Testis (tissue), 3 donors: Measurements from ENCODE around the gene ZBTB20. TPM values are rescaled to one million over a fixed set of nuclear protein-coding genes. Genes with fewer than 3 reads are reported as not detected.
A peak's percentile ranks its signal among the peaks of the same experiment; 100 is the strongest.

Experiments used
- DNase-seq: peaks from one replicate; pipeline ENCODE4 v3.0.0-alpha.2; 2019
- H3K27ac ChIP-seq, 2 donors: fragments of 200-600 bp; sonication (generic); one replicate each; pipeline ENCODE4 v1.5.1; 2019
- H3K27me3 ChIP-seq: fragments of 200-600 bp; sonication (generic); one replicate; pipeline ENCODE4 v1.5.1; 2019
- H3K36me3 ChIP-seq: fragments of 200-600 bp; sonication (generic); one replicate; pipeline ENCODE4 v1.5.1; 2017; ENCODE audit warnings: low read depth; ENCODE audit errors: missing control alignments
- H3K4me1 ChIP-seq: fragments of 200-600 bp; sonication (generic); one replicate; pipeline ENCODE4 v1.5.1; 2019
- H3K4me3 ChIP-seq, 2 donors: fragments of 200-600 bp; sonication (generic); one replicate each; pipeline ENCODE4 v1.5.1; 2017 to 2019
- H3K9me3 ChIP-seq: fragments of 200-600 bp; sonication (generic); one replicate; pipeline ENCODE4 v1.5.1; 2017
- POLR2A ChIP-seq: fragments of 450-650 bp; IDR thresholded peaks from one replicate; pipeline ENCODE4 v1.6.1; 2017; ENCODE audit warnings: antibody characterized with exemption, mild to moderate bottlenecking, moderate library complexity
- WGBS, 2 donors: methylation state at CpG; one replicate each; pipeline ENCODE4 v1.1.5; 2018; 5-methylcytosine and 5-hydroxymethylcytosine counted together
- intact Hi-C: fragments of 100-400 bp; cut with DNase I; formaldehyde crosslinking; loops from one replicate; pipeline ENCODE4 v1.15.1; 2023; ENCODE audit warnings: low total_unique reads
- polyA plus RNA-seq: library from polyadenylated mRNA; stranded (reverse); fragments of 350-450 nt; fragmentation: Illumina TruSeq; extraction: RNeasy Lipid Tissue Mini Kit (QIAGEN cat#74804); gene quantifications from one replicate; pipeline ENCODE4 v1.2.3, GENCODE V29; 2014; ENCODE audit warnings: low read depth, low replicate concordance; ENCODE audit not compliant: insufficient read depth
- total RNA-seq, 2 donors: library from RNA; depleted of rRNA; stranded (reverse); fragments of >200 nt; gene quantifications; one replicate each; pipeline ENCODE4 v1.2.3, GENCODE V29; 2016
- TF ChIP-seq, protein P1 (sequence below), 3 experiments: fragments of 450-650 bp in 2 of 3; fragments of 200-600 bp in 1 of 3; sonication (generic) in 1 of 3; IDR thresholded peaks; one replicate each; pipeline ENCODE4 v1.5.1; 2016 to 2019; ENCODE audit warnings: antibody characterized with exemption in 3 of 3, mild to moderate bottlenecking in 2 of 3, moderate library complexity in 1 of 3

The ZBTB20 gene
- total and polyA plus RNA-seq, 3 donors from 2014 or later = 36.8 to 179 (median 126) TPM

DNA sequence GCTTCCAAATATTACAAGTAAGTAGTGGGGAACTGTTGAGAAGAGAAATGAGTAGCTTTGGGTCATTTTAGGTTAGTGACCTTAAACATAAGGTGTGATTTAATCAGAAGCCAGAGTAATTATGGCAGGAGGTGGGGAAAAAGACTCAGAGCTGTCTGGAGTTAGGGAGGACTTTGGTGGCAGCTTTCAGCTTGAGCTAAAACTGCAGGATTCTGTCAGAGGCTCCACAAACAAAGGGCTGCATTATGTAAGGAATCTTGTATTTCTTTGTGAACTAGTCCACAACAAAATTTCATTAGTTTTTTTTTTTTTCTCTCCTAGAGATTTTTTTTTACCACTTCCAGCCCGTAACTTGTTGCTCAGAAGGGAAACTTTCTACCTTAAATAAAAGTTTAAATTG, 507.9 kb downstream of the ZBTB20 start:
- no peaks in the 10 kb centered on the region for H3K36me3 ChIP-seq
- no peaks in the 10 kb centered on the region for H3K27me3 ChIP-seq
- DNase-seq = no peak
- no peaks in the 10 kb centered on the region for H3K4me1 ChIP-seq
- WGBS, 2 donors = 73 to 89% methylated on average over 1 of the region's 1 CpG
- no peak overlapping the region for H3K4me3 ChIP-seq
- peak overlapping the region; percentile 51 to 60 for H3K27ac ChIP-seq
- no peaks in the 10 kb centered on the region for H3K9me3 ChIP-seq
- TF ChIP-seq POLR2A = no peak
- TF ChIP-seq, protein P1, sequence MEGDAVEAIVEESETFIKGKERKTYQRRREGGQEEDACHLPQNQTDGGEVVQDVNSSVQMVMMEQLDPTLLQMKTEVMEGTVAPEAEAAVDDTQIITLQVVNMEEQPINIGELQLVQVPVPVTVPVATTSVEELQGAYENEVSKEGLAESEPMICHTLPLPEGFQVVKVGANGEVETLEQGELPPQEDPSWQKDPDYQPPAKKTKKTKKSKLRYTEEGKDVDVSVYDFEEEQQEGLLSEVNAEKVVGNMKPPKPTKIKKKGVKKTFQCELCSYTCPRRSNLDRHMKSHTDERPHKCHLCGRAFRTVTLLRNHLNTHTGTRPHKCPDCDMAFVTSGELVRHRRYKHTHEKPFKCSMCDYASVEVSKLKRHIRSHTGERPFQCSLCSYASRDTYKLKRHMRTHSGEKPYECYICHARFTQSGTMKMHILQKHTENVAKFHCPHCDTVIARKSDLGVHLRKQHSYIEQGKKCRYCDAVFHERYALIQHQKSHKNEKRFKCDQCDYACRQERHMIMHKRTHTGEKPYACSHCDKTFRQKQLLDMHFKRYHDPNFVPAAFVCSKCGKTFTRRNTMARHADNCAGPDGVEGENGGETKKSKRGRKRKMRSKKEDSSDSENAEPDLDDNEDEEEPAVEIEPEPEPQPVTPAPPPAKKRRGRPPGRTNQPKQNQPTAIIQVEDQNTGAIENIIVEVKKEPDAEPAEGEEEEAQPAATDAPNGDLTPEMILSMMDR (IDR thresholded peaks at IDR 0.05) = no peak
- intact Hi-C loops = no loop called here

DNA sequence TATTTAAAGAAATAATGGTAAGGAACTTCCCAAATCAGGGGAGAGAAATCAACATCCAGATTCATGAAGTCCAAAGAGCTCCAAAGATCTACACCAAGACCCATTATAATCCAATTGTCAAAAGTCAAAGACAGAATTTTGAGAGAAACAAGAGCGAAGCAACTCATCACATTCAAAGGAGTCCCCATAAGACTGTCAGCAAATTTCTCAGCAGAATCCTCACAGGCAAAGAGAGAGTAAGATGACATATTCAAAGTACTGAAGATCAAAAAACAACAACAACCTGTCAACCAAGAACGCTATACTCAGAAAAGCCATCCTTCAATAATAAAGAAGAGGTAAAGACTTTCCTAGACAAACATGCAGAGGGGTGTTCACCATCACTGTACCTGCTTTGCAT, 511.2 kb downstream of the ZBTB20 start:
- 97 to 100% methylated on average over 2 of the region's 2 CpGs for WGBS, 2 donors
- H3K27ac ChIP-seq = no peak overlapping the region
- TF ChIP-seq, protein P1 (IDR thresholded peaks at IDR 0.05) = no peak
- TF ChIP-seq POLR2A = no peak
- H3K4me1 ChIP-seq = no peaks in the 10 kb centered on the region
- H3K36me3 ChIP-seq = no peaks in the 10 kb centered on the region
- intact Hi-C loops = no loop called here
- H3K9me3 ChIP-seq = no peaks in the 10 kb centered on the region
- no peak overlapping the region for H3K4me3 ChIP-seq
- no peaks in the 10 kb centered on the region for H3K27me3 ChIP-seq
- DNase-seq = no peak

DNA sequence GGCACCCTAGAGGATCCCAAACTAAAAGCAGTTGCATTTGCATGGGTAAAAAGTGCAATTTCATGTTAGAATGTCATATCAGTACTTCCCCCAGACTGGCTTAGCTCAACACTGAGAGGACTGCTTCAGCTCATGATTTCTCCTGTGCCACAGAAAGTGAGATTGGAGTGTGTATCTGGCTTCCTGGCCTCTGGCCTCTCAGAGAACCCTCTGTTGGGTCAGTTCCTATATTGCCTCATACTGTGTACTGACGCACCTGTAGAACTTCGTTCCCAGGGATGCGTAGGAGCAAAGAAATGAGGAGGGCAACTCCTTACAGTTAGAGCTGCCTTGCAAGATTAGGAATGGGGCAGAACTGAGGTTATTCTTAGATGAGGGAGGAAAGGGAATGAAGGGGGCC, 512.5 kb downstream of the ZBTB20 start:
- Histone ChIP-seq H3K4me1 (no peaks in the 10 kb centered on the region), H3K9me3 (no peaks in the 10 kb centered on the region), H3K36me3 (no peaks in the 10 kb centered on the region), H3K27me3 (no peaks in the 10 kb centered on the region), H3K27ac (no peak overlapping the region), H3K4me3 (no peak overlapping the region)
- WGBS, 2 donors = 100% methylated on average over 3 of the region's 3 CpGs
- no peak for DNase-seq
- no peak for TF ChIP-seq POLR2A
- TF ChIP-seq, protein P1 (IDR thresholded peaks at IDR 0.05) = no peak
- intact Hi-C loops = no loop called here

DNA sequence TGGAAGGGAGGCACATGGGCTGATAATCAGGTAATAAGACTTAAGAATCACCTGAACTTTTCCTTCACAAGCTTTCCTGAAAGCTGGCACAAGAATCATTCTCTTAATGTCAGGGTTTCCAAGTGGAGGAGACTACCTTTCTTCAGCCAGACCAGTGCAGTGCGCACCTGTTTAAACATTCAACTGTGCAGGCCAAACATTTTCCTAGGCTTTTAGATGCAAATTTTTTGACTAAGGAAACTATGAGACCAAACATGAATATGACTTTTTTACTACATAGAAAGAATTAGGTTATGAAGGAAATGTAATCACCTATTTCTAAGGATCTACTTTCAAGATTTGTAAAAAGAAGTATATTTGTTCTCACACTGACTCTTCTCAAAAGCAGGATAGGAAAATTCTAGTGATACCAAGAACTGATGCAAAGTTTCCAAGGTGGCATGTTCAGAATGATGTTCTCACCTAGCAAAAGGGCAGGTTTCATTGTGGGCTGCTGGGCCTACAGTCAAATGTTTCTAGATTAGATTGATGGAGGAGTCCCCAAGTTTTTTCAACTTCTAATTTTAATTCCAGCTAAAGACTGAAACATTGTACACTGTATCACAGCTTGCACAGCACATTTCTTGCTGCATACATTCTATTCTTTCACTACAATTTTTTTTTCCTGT, 514.2 kb downstream of the ZBTB20 start:
- WGBS, 2 donors = 93 to 94% methylated on average over 1 of the region's 1 CpG
- H3K27me3 ChIP-seq = no peaks in the 10 kb centered on the region
- peaks cover 4% of the 10 kb centered on the region for H3K4me1 ChIP-seq
- TF ChIP-seq, protein P1 (IDR thresholded peaks at IDR 0.05) = no peak
- TF ChIP-seq POLR2A = no peak
- H3K36me3 ChIP-seq = no peaks in the 10 kb centered on the region
- no peak overlapping the region for H3K27ac ChIP-seq
- no peak for DNase-seq
- intact Hi-C loops = no loop called here
- no peaks in the 10 kb centered on the region for H3K9me3 ChIP-seq
- no peak overlapping the region for H3K4me3 ChIP-seq

DNA sequence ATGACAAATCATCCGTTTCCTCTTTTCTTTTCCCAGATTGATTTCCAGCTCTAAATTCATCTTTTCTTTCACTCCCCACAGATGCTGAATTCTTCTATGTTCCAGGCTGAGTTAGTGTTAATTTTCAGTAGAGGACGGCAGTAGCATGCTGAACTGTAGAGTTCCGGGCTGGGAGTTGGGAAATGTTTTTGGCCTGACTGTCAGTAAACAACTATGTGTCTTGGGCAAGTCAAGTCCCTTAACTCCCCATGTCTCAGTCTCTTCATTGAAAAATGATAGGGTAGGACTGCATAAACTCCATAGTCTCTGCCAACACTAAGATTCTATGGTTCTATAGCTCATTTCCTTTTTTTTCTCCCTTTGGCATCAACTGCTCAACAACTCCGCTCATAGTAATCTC, 519.3 kb downstream of the ZBTB20 start:
- WGBS, 2 donors = 52 to 64% methylated on average over 4 of the region's 4 CpGs
- Histone ChIP-seq H3K9me3 (no peaks in the 10 kb centered on the region), H3K27ac (peak overlapping the region in 1 of 2 donors; percentile 94), H3K4me1 (peaks cover 35% of the 10 kb centered on the region), H3K4me3 (no peak overlapping the region), H3K27me3 (no peaks in the 10 kb centered on the region), H3K36me3 (no peaks in the 10 kb centered on the region)
- intact Hi-C loops = no loop called here
- DNase-seq = no peak
- TF ChIP-seq, protein P1 (IDR thresholded peaks at IDR 0.05) = no peak
- TF ChIP-seq POLR2A = no peak
